D721Med (cell line): ENCODE measurements around the gene CFI.

ENCODE experiments used
- DNase-seq: peaks from one replicate; pipeline ENCODE4 v3.0.0; 2011; ENCODE audit warnings: low spot score; ENCODE audit not compliant: insufficient read length
- FAIRE-seq: peaks from 2 replicates; lab custom pipeline; 2011; peaks lifted over from hg19 to GRCh38; lab: Jason Lieb, UNC
- TF ChIP-seq, protein P1 (sequence below): IDR thresholded peaks from 2 replicates; pipeline ENCODE4 v1.5.1; 2012; ENCODE audit warnings: mild to moderate bottlenecking, control low read depth; ENCODE audit not compliant: insufficient read depth; ENCODE audit errors: missing control alignments

Gene CFI

DNA sequence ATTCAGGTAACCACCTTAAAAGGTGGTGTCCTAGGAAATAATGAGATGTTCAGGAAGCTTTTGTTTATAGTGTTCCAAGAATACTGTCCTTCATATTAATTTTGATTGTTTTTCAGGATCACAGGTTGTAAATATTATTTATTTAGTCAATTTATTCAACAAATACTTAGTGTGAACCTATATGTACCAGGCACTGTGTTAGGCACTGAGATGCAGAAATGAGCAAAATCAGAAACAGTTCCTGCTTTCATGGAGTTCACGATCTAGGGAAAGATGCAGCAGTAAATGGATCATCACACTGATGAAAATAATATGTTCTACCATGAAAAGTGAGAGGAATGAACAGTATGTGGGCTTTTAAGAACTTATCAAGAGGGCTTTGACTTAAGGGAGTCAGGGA is 53.7 kb downstream of the CFI start:
- no peak for DNase-seq
- FAIRE-seq = no peak
- TF ChIP-seq, protein P1, sequence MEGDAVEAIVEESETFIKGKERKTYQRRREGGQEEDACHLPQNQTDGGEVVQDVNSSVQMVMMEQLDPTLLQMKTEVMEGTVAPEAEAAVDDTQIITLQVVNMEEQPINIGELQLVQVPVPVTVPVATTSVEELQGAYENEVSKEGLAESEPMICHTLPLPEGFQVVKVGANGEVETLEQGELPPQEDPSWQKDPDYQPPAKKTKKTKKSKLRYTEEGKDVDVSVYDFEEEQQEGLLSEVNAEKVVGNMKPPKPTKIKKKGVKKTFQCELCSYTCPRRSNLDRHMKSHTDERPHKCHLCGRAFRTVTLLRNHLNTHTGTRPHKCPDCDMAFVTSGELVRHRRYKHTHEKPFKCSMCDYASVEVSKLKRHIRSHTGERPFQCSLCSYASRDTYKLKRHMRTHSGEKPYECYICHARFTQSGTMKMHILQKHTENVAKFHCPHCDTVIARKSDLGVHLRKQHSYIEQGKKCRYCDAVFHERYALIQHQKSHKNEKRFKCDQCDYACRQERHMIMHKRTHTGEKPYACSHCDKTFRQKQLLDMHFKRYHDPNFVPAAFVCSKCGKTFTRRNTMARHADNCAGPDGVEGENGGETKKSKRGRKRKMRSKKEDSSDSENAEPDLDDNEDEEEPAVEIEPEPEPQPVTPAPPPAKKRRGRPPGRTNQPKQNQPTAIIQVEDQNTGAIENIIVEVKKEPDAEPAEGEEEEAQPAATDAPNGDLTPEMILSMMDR = no peak

DNA sequence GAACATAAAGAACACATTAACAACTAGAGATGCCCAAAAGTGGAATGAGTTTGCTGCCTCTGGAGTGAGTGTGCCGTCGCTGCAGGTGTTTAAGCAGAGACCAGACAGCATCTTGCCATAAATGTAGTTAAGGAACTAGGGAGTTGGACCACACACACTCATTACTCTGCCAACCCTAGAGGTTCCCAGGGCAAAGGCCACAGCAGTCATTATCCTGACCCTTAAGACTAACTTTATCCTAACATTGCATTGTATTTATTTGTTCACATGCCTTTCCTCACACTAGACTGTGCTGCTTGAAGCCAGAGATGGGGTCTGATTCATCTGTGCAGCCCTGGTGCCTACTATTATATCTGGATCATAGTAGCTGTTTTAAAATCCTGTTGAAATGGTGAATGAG is 55.1 kb downstream of the CFI start:
- TF ChIP-seq, protein P1 = no peak
- FAIRE-seq (no peak), DNase-seq (no peak)

DNA sequence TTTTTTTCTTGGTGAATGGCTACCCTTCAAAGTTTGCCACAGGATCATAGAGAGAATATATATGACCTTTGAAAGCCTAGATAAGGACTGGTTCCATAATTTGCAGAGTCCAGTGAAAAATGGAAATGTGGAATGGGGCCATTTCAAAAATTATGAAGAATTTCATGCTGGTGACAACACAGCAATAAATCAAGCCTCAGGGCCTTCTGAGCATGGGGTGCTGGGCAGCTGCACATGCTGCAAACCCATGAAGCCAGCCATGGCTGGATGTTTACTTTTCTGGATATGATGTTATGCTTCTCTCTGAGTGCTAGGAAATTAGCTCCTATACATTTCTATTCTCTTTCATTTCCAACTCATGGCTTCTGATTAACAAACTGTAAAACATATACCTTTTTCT is 56.0 kb downstream of the CFI start:
- FAIRE-seq (no peak), DNase-seq (no peak)
- TF ChIP-seq, protein P1 = no peak

DNA sequence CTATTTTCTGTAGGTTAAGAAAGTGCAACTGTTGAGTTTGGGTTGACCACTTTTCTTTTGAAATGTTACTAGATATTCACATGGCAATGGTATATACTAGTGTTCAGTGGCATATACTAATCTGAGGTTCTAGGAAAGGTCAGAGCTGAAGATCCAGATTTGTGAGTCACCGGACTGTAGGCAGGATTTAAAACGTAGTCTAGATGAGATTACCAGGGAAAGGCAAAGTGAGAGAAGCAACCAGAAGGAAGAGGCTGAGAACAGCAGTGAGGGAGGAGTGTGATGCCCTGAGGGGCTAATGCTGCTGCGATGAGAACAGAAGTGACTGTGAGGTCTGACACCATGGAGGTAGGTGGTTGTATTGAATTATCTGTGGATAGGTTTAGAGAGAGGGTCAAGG is 62.3 kb downstream of the CFI start:
- no peak for DNase-seq
- TF ChIP-seq, protein P1 = no peak
- no peak for FAIRE-seq

DNA sequence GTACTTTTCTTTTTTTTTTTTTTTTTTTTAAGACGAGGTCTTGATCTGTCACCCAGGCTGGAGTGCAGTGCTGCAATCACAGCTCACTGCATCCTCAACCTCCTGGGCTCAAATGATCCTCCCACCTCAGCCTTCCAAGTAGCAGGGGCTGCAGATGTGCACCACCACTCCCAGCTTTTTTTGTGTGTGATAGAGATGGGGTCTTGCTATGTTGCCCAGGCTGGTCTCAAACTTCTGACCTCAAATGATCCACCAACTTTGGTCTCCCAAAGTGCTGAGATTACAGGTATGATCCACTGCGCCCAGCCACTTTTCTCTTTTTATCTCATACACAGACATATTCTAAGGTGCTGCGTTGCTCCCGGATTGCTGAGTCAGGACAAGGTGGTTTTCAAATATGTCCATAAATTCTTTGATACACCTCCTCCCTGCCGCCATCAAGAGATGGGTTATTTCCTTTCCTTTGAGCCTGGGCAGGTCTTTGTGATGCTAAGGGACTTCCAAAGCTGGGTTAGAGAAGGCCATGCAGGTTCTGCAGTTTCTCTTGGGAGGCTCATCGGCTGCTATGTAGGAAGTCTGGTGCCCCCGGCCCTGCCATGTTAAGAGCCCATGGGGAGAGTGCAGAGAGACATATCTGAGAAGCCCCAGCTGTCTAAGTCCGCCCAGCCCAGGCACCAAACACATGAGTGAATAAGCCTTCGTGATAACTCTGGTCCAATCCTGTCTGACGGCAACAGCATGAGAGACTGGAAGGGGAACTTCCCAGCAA is 63.5 kb downstream of the CFI start:
- FAIRE-seq = no peak
- no peak for DNase-seq

DNA sequence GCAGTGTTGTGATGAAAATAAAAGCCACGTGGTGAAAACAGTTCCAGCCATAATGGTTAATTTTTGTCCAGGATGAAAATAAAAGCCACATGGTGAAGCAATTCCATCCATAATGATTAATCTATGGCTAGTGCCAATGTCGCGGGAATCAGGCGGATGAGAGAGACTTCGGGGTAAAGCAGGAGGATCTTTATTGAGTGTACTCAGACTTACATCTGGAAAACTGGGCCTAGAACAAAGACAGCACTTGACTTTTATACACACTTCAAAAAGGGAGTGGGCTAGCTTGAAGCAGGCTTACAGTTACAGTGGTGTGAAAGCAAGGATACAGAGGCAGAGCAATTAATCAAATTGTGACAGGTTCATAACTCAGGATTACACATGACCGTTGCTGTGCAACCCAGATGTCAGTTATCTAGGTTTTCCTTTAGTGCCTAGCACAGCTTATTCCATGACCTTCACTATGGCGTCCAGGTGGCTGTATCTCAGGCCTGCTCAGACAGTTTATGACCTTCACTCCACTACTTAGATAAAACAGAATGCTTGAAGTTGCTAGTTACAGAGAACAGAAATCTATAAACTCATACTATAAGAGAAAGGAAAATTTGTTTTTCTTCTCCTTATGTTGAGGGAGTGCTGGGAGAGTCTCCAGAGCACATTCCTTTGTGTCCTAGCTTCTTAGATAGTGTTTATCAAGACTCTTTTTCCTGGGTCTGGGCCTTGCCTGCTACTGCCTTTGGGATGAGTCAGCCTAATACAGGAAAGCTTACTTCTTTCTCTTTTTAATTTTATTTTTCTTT is 66.0 kb downstream of the CFI start:
- FAIRE-seq (no peak), DNase-seq (no peak)
- TF ChIP-seq, protein P1 = no peak

More for the DNA sequence above, 63.5 kb downstream of the CFI start:
- TF ChIP-seq, protein P1 = no peak
